ENCODE results near the gene VTI1A.

Gene VTI1A

DNA sequence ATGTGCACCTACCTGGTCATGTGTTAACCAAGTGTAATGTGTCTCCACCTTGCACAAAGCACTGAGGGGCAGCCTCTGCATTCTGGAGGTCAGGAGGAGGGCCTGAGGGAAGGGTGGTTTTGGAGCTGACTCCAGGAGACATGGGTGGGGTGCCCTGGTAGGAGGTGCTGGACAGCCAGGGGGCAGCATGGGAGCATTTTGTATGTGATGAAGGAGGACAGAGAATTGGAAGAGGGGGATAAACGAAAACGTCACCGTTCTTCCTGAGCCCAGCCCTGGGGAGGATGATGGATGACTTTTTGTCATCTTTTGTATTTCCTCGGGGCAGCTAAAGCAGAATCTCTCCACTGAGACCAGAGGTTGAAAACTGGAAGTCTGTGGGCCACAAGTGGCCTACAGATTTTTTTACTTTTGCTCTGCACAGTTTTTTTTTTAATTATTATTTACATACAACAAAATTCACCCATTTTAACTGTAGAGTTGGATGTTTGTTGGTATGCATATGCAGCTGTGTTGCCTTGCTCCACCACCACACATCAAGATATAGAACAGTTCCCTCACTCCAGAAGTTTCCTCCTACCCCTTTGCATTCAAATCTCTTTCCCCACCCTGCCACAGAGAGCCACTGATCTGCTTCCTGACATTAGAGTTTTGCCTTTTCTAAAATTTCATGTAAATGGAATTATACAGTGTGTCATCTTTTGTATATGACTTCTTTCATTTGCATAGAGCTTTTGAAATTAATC is 242.5 kb downstream of the VTI1A start:
- FAIRE-seq, result no peak

DNA sequence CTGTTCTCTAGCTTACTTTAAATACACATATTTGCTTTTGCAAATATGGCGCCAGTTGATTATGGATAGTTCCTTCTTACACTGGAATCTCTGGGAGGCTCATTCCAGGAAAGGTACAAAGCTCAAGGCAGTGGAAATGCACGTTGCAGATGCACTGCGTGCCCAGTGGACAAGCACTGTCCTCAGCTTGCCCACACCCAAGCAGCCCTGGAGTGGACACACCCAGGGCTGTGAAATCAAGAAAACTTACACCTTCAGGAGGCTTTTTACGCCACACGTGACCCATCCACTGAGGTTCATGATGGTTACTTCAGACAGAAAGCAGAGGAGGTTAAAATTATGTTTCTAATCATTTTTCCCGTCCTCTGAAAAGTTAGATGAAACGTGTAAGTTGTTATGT is 248.5 kb downstream of the VTI1A start:
- no peak for FAIRE-seq

DNA sequence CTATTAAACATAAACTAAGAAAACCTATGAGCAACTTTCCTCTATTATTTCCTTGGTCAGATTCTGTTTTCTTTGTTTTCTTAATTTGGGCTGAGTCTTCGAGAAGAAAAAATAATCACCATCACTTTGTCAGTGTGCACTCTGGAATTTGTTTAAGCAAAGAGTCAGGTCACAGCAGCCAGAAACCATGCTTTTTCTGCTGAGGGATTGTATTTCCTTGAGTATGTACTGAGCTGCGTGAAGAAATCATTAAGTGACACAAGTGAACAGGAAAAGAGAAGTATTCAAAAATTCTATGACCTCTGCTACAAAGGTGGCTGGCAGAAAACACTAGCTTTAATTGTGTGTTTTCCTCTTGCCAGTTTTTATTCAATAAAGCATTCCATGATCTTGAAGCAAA is 249.6 kb downstream of the VTI1A start:
- FAIRE-seq, result no peak

DNA sequence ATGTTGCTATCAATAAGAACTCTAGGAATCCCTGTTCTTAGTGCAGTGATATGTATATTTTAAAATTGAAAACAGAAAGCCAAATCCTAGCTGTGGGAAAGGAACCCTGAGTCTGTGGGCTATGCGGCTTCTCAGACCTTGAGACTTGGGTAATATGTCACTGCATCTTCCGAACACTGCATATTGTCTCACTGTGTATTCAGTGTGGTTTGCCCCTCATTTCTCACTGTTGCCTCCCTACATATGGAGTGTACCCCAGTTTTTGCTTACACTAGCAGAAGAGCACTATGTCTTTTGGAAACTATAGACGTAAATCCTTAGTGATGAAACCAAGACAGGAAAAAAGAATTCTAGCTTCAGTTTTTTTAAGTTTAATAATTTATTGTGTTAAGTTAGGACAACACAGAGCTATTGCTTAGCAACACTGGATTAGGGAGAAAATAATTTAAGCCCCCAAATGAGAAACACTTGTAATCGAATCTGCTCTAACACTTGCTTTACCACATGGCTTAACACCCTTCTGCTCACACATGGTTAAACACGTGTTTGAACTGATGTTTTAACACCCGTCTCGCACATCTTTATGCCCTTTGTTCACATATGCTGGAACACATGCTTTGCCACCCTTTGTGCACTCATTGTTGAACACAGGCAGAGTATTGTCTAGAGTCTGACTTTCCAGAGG is 251.3 kb downstream of the VTI1A start:
- no peak for FAIRE-seq

DNA sequence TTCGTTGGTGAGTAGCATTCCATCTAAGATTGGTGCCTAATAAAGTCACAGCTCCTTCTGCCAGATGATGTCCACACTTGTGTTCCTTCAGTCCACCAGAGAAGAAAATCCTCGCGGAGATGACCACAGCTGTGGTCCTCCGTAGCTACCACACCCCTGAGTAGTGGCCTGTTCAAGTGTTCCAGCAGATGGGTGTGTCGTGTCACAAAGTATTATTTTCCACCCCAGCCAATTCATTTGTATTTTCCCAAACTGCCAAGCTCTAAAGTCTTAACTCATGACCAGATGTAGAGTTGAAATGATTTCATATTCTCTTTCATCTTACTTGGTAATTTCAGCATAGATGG is 251.8 kb downstream of the VTI1A start:
- no peak for FAIRE-seq

DNA sequence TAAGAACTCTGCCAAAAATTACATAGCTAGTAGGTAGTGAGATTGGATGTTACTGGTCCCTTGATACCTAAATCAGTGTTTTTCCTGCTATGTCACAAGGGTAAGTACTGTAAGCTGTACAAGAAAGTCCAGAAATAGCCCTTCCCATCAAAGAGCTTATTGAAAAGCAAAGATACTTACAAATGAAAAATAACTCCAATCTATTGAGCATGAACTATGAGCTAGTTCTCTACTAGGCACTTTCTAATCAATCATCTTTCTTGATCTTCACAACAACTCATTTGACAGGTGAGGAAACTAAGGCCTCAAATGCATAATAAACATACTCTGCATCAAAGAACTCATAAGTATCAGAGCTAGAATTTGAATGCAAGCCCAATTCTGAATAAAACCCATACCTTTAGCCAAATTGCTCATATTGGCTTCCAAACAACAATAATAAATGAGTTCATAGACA is 253.2 kb downstream of the VTI1A start:
- FAIRE-seq, result no peak

DNA sequence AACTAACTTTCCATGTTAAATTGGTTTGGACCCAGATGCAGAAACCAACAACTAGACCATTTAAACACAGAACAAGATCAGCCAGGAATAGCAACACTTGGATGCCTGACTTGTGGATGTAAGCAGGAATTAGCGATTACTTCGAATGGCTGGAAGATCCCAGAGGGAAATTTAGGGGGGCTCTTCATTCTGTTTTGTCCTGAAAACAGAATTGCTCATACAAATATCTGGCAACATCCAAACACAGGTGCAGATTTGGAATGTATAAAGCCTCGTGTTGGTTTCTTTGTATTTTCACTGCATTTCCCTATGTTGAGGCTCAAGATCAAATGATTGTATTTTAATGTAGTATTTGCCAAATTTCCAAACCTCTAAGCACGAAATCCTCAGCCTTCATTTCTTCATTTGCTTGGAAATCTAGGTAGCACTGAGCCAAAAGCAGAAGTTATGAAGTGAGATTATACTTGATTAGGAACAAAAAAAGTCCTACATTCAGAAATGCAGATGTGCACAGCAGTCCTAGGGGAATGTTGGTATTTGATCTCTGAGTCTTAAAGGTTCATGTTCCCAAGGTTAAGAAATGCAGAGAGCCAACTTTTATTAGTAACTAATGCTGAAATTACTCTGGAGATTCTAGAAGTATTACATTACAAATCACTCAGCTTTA is 254.3 kb downstream of the VTI1A start:
- FAIRE-seq, result no peak

DNA sequence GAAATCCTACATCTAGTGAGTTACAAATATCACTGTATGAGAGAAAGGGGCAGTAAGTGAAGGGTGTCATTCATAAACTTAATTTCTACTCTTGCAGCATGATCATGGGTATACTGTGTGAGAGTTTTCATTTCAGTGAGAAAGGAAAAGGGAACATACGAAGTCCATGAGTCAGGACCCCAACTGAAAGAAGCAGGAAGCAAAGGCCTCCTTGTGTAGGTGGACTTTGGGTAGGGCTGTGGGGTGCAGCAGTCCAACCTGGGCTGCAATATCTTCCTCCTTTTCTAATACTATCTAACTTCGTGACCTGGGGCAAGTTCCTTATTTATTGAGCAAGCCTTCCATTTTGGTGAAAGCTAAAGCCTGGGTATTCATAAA is 254.9 kb downstream of the VTI1A start:
- FAIRE-seq, result no peak

DNA sequence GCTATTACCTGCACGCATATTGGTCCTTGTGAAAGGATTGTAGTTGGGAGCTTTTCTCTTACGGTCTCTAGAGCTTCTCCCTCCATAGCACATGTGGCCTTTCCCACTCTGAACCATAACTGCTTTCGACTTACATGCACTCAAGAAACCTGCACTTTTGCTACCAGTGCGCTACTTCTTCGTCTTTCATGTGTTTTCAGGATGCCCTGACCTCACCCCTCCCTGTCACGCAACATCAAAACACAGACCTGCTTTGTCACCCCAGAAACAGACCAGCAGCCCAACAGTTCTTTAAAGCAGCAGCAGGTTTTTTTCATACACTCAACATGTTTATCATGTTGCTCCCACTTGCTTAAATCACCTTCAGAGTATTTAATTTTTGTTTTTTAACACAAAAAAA is 259.6 kb downstream of the VTI1A start:
- no peak for FAIRE-seq

DNA sequence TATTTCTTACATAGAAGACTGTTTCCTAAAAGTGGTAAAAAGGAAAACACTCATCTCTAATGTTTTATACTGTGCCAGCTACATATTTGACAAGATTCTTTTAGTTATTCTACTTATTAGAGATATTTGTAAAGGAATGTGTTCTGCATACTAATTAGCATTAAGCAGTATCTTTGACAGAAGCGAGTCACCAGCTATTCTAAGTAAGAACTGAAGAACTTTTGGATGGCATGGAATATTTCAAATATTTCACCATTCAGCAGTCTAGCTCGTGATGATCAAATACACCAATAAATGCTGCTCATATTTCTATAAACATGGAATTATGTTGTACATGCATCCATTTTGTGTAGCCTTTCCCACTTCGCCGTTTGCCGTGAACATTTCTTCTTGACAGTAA is 261.4 kb downstream of the VTI1A start:
- peak; percentile 5 for FAIRE-seq

DNA sequence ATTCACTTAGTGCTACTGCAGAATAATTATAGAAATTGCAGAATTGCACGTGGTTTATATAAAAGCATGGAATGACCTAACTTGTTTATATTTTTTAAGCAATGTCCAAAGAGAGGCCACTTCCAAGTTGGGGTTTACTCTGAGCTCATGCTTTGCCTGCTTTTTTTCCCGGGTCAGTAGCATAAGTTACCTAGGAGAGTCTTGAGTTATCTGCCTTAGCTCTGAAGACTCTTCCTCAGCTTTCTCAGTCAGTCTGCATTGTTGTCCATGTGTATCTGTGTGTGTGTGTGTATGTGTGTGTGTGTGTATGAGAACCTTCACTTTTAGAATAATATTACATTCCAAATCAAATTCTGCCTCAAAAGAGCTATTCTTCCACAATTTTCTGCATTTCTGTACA is 263.5 kb downstream of the VTI1A start:
- no peak for FAIRE-seq

DNA sequence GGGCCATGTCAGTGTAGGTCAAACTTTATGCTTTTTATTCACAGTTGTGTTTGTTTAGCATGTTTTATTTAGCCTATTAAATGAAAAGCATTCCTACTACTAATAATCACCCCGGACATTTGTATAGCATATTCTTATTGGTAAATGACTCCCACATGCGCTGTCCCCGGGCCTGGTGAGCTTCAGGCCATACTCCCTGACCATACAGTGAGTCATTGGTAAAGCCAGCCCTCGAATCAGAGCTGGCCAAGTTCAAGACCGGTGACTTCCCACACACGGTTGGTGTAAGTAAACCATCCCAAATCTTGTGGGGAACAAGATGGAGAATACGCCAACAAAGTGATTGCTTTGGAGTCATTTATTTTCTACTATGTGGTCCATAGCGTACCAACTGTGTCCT is 264.4 kb downstream of the VTI1A start:
- FAIRE-seq, result no peak

DNA sequence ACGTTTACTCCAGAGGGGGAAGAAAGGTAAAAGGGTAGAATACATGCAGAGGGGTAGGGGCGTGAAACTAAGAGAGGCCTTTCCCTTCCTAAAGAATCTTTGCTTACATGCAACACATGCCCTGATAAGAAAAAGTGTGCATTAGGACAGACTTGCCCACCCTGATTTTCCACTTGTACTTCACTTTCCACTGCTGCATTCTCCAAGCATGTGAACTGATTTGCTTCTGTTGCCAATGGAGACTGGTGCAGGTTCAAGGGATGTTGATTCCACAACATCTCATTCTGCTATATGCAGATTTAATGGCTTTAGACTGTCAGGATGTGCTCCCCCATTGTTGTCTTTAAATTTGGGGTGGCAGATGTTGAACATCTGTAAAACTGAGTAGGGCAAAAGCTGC is 265.5 kb downstream of the VTI1A start:
- no peak for FAIRE-seq

DNA sequence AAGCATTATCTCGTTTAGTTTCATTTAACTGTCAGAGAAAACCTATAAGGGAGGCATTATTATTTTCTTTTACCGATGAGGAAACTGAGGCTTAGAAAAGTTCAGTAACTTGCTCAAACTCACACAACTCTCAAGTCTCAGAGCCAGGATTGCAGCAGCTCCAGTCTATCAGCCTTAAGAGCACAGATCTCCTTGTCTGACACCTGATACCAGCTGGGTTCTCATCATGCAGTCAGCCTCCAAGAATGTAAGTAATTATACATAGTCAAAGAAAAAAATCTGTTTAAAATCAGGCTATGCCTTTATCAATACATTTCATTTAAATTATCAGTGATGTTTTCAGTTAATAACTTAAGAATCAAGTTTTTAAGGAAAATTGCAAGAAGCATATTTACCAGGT is 266.4 kb downstream of the VTI1A start:
- no peak for FAIRE-seq

DNA sequence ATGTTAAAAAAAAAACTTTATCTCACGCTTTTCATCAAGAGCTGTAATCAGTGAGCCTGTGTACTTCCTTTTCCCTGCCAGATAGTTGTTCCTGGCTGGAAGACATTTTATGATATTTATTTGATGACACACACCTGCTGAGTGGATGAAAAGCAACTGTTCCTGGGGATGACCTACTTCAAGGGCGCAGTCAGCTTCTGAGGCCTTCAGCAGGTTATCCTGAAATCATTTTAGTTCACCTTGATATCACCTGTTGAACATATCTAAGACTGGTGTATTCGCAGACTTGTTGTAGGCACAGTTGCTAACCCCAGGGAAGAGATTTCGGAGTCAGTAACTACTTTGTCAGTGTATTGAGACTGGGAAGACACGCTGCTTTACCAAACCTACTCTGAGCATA is 268.6 kb downstream of the VTI1A start:
- FAIRE-seq, result no peak

DNA sequence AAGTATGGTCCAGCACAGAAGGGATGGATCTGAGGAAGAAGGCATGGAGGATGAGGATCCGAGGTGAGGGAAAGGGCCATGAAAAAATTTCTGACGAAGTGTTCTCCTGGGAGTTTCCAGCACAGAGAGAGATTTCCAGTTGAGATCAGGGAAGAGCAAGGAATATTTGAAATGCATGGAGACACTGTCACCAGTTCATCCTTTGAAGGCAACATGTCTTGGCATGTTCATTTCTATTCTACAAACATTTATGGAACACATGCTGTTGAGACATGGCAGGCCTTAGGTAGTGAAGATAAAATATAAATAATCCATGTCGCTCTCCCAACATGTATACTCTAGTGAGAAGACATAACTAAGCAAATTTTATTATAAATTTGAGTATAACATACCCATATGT is 269.1 kb downstream of the VTI1A start:
- FAIRE-seq, result no peak

DNA sequence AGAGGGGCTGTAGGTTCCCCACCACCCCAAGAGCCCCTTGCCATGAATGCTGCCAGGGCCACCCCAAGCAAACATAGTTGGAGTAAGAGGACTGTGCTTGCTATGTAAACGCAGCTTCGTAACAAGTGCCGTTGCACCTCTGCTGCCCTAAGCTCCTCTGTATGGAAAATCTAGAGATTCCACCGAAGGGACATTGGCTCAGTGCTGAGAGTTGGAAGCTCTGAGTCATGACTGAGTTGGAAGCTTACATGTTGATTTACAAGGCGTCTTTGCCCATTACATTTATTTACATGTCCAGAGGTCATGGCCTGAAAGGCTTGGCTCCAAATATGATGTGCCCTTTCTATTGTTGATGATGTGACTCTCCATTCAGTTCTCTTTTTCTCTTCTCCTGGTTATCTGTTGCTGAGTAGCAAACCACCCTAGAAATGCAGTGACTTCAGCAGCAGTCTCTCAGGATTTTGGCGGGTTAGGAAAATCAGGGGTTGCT is 270.0 kb downstream of the VTI1A start:
- no peak for FAIRE-seq

DNA sequence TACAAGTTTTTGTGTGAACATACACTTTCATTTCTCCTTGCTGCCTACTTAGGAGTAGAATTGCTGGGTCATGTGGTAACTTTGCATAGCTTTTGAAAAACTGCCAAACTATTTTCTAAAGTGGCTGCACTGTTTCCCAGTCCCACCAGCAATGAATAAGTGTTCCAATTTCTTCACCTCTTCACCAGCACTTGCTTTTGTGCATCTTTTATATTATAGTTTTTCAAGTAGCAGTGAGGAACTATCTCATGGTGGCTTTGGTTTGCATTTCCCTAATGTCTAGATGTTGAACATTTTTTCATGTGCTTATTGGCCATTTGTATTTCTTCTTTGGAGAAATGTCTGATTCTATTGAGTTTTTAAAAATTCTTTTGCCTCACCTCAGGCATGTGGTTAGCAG is 273.2 kb downstream of the VTI1A start:
- FAIRE-seq, result no peak

DNA sequence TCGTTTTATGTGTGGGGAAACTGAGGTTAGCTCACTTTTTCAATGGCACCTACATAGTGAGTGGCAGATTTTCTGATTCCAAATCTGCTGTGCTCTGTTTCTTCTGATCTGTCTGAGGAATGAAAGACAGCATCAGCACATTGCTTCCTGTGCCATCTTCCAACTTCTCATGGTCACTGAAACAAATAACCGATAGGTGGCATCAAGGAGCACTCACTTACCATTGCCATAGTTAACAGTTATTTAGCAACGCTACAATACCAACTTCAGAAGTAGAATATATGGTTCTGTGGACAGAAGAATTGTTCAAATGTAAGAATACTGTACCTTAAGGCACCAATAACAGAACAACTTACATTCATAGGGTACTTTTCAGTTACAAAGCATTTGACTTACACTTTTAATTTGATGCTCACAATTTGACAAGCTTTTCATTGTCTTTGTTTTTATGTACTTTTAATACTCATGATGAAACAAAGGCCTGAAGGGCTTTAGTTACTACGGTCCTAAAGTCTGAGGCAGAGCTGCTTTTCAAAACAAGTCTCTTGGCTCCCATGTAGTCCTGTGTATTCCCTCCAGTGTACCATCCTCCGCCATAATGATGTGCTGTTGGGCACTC is 274.2 kb downstream of the VTI1A start:
- FAIRE-seq, result no peak

DNA sequence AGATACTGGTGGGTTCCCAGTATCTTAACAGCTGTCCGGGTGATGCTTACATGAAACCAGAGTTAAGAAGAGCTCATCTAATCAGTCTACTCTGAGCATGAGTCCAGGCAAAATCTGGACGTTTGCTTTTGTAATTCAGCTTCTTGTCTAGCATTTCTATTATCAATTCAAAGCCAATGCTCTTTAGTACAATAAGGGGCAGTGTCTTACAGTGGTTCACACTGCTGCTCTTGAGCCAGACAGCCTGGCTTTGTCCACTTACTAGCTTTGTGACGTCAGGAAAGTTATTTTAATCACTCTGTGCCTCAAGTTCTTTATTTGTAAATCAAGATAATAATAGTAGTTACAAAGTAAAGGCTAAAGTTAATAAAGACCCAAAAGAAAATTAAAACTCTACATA is 275.7 kb downstream of the VTI1A start:
- no peak for FAIRE-seq

DNA sequence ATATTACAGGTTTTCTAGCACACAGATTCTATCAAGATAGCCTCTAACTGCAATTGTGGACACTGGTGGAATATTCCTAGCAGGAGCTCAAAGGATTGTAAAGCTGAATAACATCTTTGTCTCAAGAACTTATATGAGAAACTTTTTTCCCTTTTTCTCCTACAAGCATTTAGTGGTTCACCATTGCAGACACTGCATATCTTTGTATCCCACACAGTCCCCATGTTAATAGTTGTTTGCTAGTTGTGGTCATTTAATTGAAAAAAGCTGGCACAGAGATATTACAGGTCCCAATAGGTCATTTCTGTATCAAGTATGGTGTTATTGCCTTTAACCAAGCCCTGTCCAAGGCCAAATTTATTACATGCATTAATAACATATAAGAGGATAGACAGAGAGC is 276.9 kb downstream of the VTI1A start:
- no peak for FAIRE-seq

DNA sequence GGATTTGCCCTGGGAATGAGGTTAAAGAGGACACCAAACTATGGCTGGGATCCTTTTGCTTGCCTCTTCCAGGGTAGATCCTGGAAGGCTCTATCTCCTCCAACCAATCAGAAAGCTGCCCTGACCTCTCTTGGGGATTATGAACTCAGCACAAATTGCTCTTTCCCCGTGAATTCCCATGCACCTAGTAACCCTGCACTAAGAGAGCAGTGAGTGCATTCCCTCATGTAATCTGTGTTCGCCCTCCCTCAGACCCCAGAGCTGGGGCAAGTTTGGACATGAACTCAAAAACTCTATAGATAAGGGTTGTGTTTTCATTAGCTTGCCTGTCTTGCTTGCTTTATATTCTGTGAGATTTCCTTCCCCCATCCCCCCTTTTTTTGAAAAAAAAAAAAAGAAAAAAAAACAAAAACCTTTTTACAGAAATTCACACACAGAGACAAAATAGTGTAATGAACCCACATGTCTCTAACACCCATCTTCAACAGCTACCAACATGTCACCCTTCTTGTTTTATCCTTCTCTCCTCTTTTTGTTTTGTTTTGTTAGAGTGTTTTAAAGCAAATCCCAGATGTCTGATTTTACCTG is 277.5 kb downstream of the VTI1A start:
- FAIRE-seq, result no peak
